HepG2 (cell line): ENCODE measurements around the gene FBXW12. TPM values are rescaled to one million over a fixed set of nuclear protein-coding genes. Genes with fewer than 3 reads are reported as not detected.

Experiments used
- ATF7 ChIP-seq, 2 experiments: fragments of 450-650 bp in 1 of 2; sonication (generic) in 1 of 2; formaldehyde crosslinking in 1 of 2; IDR thresholded peaks; 2 replicates each; pipeline versions ENCODE4 v1.4.0 to v1.6.1; 2016 to 2020; ENCODE audit warnings: antibody characterized with exemption in 1 of 2, mild to moderate bottlenecking in 1 of 2, missing genetic modification reagents in 1 of 2
- HES4 ChIP-seq: sonication (generic); formaldehyde crosslinking; IDR thresholded peaks from 2 replicates; pipeline ENCODE4 v1.9.0; 2021; ENCODE audit warnings: mild to moderate bottlenecking, missing genetic modification reagents, borderline replicate concordance
- HOXA7 ChIP-seq: sonication (generic); formaldehyde crosslinking; IDR thresholded peaks from 2 replicates; pipeline ENCODE4 v1.8.1; 2022; ENCODE audit warnings: mild to moderate bottlenecking, missing genetic modification reagents, moderate library complexity
- HOXA9 ChIP-seq: sonication (generic); formaldehyde crosslinking; IDR thresholded peaks from 2 replicates; pipeline ENCODE4 v1.8.1; 2022; ENCODE audit warnings: missing genetic modification reagents, mild to moderate bottlenecking, moderate library complexity, borderline replicate concordance
- KLF11 ChIP-seq: IDR thresholded peaks from 2 replicates; pipeline ENCODE4 v1.6.1; 2016; ENCODE audit warnings: missing compliant biosample characterization
- MBD4 ChIP-seq: IDR thresholded peaks from 2 replicates; pipeline ENCODE4 v1.6.1; 2012; ENCODE audit warnings: low read length, inconsistent platforms, borderline replicate concordance
- NFATC3 ChIP-seq: sonication (generic); formaldehyde crosslinking; IDR thresholded peaks from 2 replicates; pipeline ENCODE4 v1.5.1; 2020; ENCODE audit warnings: mild to moderate bottlenecking, missing genetic modification reagents
- NR2F1 ChIP-seq, 2 experiments: fragments of 450-650 bp in 1 of 2; formaldehyde crosslinking in 1 of 2; IDR thresholded peaks; 2 replicates each; pipeline versions ENCODE4 v1.5.0 to v1.6.1; 2016 to 2020; ENCODE audit warnings: mild to moderate bottlenecking in 1 of 2, missing compliant biosample characterization in 1 of 2, missing genetic modification reagents in 1 of 2, moderate library complexity in 1 of 2
- POLR2A ChIP-seq, 2 experiments: IDR thresholded peaks; 2 replicates each; pipeline ENCODE4 v1.6.1; 2011; ENCODE audit warnings: low read depth in 2 of 2, low read length in 2 of 2, mild to moderate bottlenecking in 1 of 2, moderate library complexity in 1 of 2; ENCODE audit not compliant: insufficient read depth in 1 of 2
- RAD51 ChIP-seq: fragments of 450-650 bp; IDR thresholded peaks from 2 replicates; pipeline ENCODE4 v1.6.1; 2016; ENCODE audit warnings: borderline replicate concordance
- RBM22 ChIP-seq: fragments of 200-400 bp; formaldehyde crosslinking; optimal IDR thresholded peaks from 2 replicates; pipeline ENCODE3; 2017; ENCODE audit warnings: mild to moderate bottlenecking, low read length, moderate library complexity
- TARDBP ChIP-seq: sonication (generic); formaldehyde crosslinking; IDR thresholded peaks from 2 replicates; pipeline ENCODE4 v1.8.0; 2022; ENCODE audit warnings: mild to moderate bottlenecking, missing genetic modification reagents
- U2AF2 ChIP-seq: fragments of 200-400 bp; formaldehyde crosslinking; IDR thresholded peaks from 2 replicates; pipeline ENCODE4 v1.6.1; 2017; ENCODE audit warnings: low read depth, mild to moderate bottlenecking, low read length
- ZBTB7A ChIP-seq: sonication (generic); formaldehyde crosslinking; IDR thresholded peaks from 2 replicates; pipeline ENCODE4 v1.8.0; 2022; ENCODE audit warnings: mild to moderate bottlenecking, missing genetic modification reagents
- ZFY ChIP-seq: sonication (generic); formaldehyde crosslinking; IDR thresholded peaks from 2 replicates; pipeline ENCODE4 v1.4.0; 2020; ENCODE audit warnings: missing genetic modification reagents
- ZNF282 ChIP-seq: fragments of 450-650 bp; IDR thresholded peaks from 2 replicates; pipeline ENCODE4 v1.6.1; 2018; ENCODE audit not compliant: partially characterized antibody
- ZNF326 ChIP-seq: sonication (generic); formaldehyde crosslinking; IDR thresholded peaks from 2 replicates; pipeline ENCODE4 v1.4.0; 2020; ENCODE audit warnings: missing genetic modification reagents, borderline replicate concordance
- ZNF550 ChIP-seq: sonication (generic); formaldehyde crosslinking; IDR thresholded peaks from 2 replicates; pipeline ENCODE4 v1.4.0; 2020; ENCODE audit warnings: mild to moderate bottlenecking, missing genetic modification reagents, borderline replicate concordance
- ZNF709 ChIP-seq: sonication (generic); formaldehyde crosslinking; IDR thresholded peaks from 2 replicates; pipeline ENCODE4 v1.5.0; 2020; ENCODE audit warnings: mild to moderate bottlenecking, missing genetic modification reagents
- polyA plus RNA-seq, 8 experiments: library from polyadenylated mRNA; depleted of rRNA in 3 of 8; stranded (reverse) in 7 of 8; unstranded in 1 of 8; fragments of >200 nt; fragmentation: Illumina TruSeq in 4 of 8; extraction: Trizol in 4 of 8; gene quantifications; 2 replicates each; pipeline versions ENCODE4 v1.2.1 to v1.2.3, GENCODE V29; 2011 to 2016; ENCODE audit warnings: low read depth in 4 of 8, missing spikeins in 1 of 8, mixed read lengths in 1 of 8; ENCODE audit not compliant: insufficient read depth in 1 of 8
- total RNA-seq, 5 experiments: library from RNA; depleted of rRNA; stranded (reverse); fragments of >200 nt; fragmentation: Illumina TruSeq; extraction: Trizol; gene quantifications; 2 replicates each; pipeline ENCODE4 v1.2.3, GENCODE V29; 2016; ENCODE audit warnings: low read depth in 1 of 5
- TF ChIP-seq, protein P1 (sequence below): sonication (generic); formaldehyde crosslinking; IDR thresholded peaks from 2 replicates; pipeline ENCODE4 v1.8.0; 2022; ENCODE audit warnings: missing genetic modification reagents, mild to moderate bottlenecking, borderline replicate concordance
- TF ChIP-seq, protein P2 (sequence below): sonication (generic); formaldehyde crosslinking; IDR thresholded peaks from 2 replicates; pipeline ENCODE4 v1.4.0; 2020; ENCODE audit warnings: mild to moderate bottlenecking, missing genetic modification reagents
- TF ChIP-seq, protein P3 (sequence below): sonication (generic); formaldehyde crosslinking; IDR thresholded peaks from 2 replicates; pipeline ENCODE4 v1.8.1; 2023; ENCODE audit warnings: missing genetic modification reagents, inconsistent platforms, borderline replicate concordance
- TF ChIP-seq, protein P4 (sequence below): sonication (generic); formaldehyde crosslinking; IDR thresholded peaks from 2 replicates; pipeline ENCODE4 v1.5.0; 2020; ENCODE audit warnings: mild to moderate bottlenecking, missing genetic modification reagents, borderline replicate concordance

FBXW12 gene
- total and polyA plus RNA-seq, 2 of the 13 experiments (the other 11 are each of a cell fraction or from before 2014, with no cell fraction given): not detected

DNA sequence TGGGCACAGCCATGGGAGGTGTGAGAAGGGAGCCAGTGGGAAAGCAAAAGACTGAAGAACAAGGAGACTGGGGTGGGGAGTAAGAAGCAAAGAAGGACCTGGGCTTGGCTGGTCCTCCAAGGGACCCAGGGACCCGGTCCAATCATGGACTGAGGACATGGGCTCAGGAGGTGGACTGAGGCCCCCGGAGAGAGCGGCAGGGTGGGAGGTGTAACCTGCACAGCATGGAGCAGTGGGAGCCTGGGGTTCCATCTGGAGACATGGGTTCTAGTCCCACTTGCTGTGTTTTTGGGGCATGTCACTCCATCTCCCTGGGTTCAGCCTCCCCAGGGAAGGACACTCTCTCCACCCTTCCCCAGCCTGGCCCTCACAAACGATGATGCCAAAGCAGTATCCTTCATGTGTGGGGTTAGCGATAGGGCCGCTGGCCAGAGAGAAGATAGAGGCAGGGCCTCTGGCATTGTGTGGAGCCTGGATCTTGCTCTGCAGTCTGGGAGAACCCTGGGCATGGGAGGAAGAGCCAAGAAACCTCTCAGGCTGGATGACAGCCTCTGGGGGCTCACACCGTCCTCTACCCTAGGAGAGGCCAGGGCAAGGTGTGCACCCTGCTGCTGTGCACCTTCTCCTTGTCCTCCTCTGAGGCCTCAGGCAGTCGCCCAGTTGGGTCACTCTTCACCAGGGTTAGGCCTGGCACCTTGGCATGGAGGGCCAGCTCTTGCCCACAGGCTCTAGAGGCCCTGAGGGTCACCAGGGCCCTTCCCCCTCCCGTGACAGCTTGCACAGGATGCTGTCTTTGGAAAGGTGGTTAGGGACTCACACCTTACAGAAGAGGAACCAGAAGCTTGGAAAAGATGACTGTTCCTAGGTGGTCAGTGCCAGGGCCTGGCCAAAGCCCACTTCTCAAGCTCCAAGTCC, 26.0 kb downstream of the FBXW12 start (continued):
- TF ChIP-seq RBM22 (peak; percentile 89), ZNF709 (CRISPR knock-in tag) (0 out of 2 replicates have a peak, but pooled peaks have one; percentile 41), U2AF2 (no peak), HES4 (CRISPR knock-in tag) (0 out of 2 replicates have a peak, but pooled peaks have one; percentile 53), ATF7 (IDR thresholded peaks at IDR 0.05) (no peak), ATF7 (CRISPR knock-in tag; IDR thresholded peaks at IDR 0.05) (no peak), ZNF550 (CRISPR knock-in tag) (no peak), RAD51 (no peak), TARDBP (CRISPR knock-in tag) (peak; percentile 10; the same call in 1 of the 2 replicates), HOXA9 (CRISPR knock-in tag) (no peak), ZFY (CRISPR knock-in tag) (peak; percentile 13; the same call in 1 of the 2 replicates), MBD4 (no peak), HOXA7 (no peak), POLR2A (IDR thresholded peaks at IDR 0.05; ENCODE audit: insufficient read depth in 1 of 2, low read depth in 2 of 2, low read length in 2 of 2) (peak; percentile 14 to 17; a peak in 1 of 4 replicates), NFATC3 (CRISPR knock-in tag) (no peak), ZNF282 (no peak), ZNF326 (peak; percentile 69; the same call in 1 of the 2 replicates), ZBTB7A (CRISPR knock-in tag) (0 out of 2 replicates have a peak, but pooled peaks have one; percentile 13), NR2F1 (CRISPR knock-in tag; IDR thresholded peaks at IDR 0.05) (no peak), KLF11 (no peak)
- TF ChIP-seq, protein P1, sequence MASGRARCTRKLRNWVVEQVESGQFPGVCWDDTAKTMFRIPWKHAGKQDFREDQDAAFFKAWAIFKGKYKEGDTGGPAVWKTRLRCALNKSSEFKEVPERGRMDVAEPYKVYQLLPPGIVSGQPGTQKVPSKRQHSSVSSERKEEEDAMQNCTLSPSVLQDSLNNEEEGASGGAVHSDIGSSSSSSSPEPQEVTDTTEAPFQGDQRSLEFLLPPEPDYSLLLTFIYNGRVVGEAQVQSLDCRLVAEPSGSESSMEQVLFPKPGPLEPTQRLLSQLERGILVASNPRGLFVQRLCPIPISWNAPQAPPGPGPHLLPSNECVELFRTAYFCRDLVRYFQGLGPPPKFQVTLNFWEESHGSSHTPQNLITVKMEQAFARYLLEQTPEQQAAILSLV (CRISPR knock-in tag): no peak
- TF ChIP-seq, protein P2, sequence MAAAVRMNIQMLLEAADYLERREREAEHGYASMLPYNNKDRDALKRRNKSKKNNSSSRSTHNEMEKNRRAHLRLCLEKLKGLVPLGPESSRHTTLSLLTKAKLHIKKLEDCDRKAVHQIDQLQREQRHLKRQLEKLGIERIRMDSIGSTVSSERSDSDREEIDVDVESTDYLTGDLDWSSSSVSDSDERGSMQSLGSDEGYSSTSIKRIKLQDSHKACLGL (CRISPR knock-in tag): peak; percentile 28; the same call in 1 of the 2 replicates
- TF ChIP-seq, protein P3, sequence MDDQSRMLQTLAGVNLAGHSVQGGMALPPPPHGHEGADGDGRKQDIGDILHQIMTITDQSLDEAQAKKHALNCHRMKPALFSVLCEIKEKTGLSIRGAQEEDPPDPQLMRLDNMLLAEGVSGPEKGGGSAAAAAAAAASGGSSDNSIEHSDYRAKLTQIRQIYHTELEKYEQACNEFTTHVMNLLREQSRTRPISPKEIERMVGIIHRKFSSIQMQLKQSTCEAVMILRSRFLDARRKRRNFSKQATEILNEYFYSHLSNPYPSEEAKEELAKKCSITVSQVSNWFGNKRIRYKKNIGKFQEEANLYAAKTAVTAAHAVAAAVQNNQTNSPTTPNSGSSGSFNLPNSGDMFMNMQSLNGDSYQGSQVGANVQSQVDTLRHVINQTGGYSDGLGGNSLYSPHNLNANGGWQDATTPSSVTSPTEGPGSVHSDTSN (CRISPR knock-in tag): no peak
- TF ChIP-seq, protein P4, sequence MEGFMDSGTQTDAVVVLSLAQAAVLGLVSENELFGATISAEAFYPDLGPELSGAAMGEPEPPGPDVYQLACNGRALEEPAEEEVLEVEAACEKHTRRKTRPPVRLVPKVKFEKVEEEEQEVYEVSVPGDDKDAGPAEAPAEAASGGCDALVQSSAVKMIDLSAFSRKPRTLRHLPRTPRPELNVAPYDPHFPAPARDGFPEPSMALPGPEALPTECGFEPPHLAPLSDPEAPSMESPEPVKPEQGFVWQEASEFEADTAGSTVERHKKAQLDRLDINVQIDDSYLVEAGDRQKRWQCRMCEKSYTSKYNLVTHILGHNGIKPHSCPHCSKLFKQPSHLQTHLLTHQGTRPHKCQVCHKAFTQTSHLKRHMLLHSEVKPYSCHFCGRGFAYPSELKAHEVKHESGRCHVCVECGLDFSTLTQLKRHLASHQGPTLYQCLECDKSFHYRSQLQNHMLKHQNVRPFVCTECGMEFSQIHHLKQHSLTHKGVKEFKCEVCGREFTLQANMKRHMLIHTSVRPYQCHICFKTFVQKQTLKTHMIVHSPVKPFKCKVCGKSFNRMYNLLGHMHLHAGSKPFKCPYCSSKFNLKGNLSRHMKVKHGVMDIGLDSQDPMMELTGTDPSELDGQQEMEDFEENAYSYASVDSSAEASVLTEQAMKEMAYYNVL (CRISPR knock-in tag): 0 out of 2 replicates have a peak, but pooled peaks have one; percentile 8
